Hindlimb muscle (tissue), 1 donor: ENCODE data around the gene GNRH2. TPM values are rescaled to one million over a fixed set of nuclear protein-coding genes. Genes with fewer than 3 reads are reported as not detected.
"Not testable (repeated sequence)": the region's sequence is repeated elsewhere in the genome, so short reads cannot be mapped to it uniquely, and the experiment has no call there.

Experiments used
- DNase-seq: peaks from one replicate; pipeline ENCODE4 v3.0.0-alpha.2; 2013
- polyA plus RNA-seq: library from polyadenylated mRNA; unstranded; fragments of 120-200 nt; gene quantifications from one replicate; pipeline ENCODE4 v1.2.1, GENCODE V29; 2013; ENCODE audit not compliant: insufficient read length

The GNRH2 gene, protein sequence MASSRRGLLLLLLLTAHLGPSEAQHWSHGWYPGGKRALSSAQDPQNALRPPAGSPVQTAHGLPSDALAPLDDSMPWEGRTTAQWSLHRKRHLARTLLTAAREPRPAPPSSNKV
- 0.35 TPM for polyA plus RNA-seq

DNA sequence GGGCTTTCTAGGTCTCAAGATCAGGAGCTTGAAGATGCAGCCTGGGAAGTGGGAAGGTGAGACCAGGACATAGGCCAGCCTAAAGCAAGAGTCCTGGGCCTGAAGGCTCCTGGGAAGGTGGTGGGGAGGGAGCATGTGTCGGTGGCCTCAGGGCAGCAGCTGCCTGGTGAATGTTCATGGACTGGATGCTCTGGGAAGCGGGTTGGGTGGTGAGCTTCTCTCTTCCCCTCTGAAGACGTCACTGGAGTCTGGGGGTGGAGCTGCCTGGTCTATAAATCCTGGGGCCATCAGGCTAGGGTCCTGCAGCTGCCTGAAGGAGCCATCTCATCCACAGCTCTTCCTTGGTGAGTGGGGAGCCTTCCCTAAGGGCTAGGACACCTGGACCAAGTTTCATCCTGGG is at the start of gene GNRH2:
TSS of gene GNRH2 (plus strand) at position 301 of the 400 bp plus-strand sequence. CDS start 793 bp downstream, outside the sequence.
- no peak for DNase-seq

- no peak for DNase-seq
Measured at GRCh38 chr20:2995796-2996195, 47.6 kb upstream of the GNRH2 start.

DNA sequence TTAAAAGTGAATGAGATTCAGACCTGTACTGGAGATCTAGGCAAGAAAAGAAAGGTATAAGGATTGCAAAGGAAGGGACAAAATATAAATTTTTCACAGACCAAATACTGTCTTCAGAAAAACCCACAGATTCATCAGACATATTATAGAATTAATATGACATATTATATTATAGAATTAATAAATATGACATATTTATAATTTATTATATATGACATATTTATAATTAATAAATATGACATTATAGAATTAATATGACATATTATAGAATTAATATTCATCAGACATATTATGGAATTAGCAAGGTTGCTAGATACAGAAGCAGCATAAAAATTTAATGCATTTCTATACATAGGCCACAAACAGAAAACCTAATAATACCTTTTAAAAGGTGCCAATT is 44.7 kb upstream of the GNRH2 start:
- DNase-seq = no peak

- no peak for DNase-seq
Measured at GRCh38 chr20:3000852-3001523, 42.4 kb upstream of the GNRH2 start.

- no peak for DNase-seq
Measured at GRCh38 chr20:3003416-3003815, 40.0 kb upstream of the GNRH2 start.

DNA sequence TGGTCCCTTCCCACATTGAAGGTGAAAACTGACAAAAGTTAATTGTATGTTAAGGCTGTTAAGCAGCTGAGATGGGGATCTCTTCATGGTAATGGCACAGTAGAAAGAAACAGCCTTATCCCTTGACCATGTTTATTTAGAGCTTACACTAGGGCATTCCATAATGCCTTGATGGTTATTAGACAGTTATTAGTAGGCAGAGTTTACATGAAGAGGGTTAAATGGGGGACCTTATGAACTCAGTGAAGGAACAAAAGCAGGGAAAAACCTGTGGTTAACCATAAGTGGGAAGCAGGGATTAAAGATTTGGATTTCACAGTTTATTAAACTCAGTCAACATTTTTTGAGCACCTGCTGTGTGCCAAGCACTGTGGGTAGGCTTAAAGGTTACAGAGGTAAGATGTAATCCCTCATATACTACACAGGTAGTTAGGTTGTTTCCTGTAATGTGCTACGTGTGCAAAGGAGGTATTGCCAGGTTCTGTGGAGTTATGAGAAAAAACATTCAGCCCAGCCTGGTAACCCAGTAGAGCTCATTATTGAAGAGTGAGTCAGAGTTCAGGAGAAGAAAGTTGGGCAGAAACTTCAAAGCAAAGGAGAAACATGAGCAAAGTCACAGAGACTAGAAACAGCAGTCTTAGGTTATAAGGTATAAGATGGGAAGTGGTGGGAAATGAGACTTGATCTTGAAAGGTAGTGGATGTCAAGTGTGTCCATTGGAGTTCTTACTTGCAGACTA is 32.3 kb upstream of the GNRH2 start:
- DNase-seq = no peak

- DNase-seq = no peak
Measured at GRCh38 chr20:3011752-3012151, 31.7 kb upstream of the GNRH2 start.

- DNase-seq = no peak
Measured at GRCh38 chr20:3013771-3014170, 29.7 kb upstream of the GNRH2 start.

DNA sequence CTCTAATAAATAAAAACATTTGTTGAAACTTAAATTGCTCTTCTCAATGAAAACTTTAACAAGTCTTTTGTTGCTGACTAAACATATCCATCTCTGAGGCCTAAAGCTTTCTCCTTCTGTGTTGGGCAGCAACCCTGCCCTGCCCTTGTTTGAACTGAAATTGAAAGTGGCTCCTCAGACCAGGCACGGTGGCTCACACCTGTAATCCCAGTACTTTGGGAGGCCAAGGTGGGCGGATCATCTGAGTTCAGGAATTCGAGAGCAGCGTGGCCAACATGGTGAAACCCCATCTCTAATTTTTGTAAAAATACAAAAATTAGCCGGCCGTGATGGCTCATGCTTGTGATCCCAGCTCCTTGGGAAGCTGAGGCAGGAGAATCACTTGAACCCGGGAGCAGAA is 29.2 kb upstream of the GNRH2 start:
- no peak for DNase-seq

GRCh38 chr20:3014662-3015061 is 28.8 kb upstream of the GNRH2 start:
- DNase-seq = no peak

DNA sequence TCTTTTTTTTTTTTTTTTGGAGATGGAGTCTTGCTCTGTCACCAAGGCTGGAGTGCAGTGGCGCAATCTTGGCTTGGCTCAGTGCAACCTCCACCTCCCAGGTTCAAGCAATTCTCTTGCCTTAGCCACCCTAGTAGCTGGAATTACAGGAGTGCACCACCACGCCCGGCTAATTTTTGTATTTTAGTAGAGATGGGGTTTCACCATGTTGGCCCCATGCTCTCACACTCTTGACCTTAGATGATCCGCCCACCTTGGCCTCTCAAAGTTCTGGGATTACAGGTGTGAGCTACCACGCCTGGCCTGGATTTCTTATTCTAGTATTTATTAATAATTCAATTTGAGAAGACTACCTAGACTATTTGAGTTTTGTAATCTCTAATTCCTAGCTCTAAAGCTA is 28.1 kb upstream of the GNRH2 start:
- DNase-seq = not testable (repeated sequence)

- DNase-seq = no peak
Measured at GRCh38 chr20:3021327-3021726, 22.1 kb upstream of the GNRH2 start.

DNA sequence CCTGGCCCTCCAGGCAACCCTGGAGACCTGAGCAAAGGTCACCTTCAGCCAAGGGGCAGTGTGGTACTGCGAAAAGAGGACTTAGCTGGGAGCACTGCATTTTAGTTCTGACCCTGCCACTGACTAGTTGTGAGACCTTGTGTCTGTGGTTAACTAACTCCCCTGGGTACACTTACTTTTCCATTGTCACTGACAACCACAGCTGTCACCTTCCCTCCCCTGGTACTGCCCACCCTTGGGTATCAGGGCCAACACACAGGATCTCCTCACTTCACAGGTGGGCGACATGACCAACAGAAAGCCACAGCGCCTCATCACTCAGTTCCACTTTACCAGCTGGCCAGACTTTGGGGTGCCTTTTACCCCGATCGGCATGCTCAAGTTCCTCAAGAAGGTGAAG is 21.6 kb upstream of the GNRH2 start:
- DNase-seq = no peak

- DNase-seq = not testable (repeated sequence)
Measured at GRCh38 chr20:3022559-3023490, 20.6 kb upstream of the GNRH2 start.

DNA sequence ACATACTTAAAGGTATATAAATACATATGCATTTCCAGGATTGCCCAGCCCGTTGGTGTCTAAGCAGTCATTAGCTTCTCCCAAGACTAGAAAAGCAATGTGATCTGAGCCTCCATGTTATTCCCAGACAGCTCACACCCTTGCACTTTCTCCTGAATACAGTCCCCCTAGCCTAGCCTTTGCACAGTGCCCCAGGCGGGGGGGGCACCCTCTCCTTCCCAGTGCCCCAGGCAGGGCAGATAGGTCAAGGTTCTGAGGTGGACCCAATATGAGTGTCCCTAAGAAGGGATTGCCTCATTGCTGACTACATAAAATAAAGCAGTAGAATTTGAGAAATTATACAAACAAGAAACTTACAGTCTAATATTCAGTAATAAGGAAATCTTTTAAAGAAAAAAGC is 15.4 kb upstream of the GNRH2 start:
- DNase-seq = no peak

DNA sequence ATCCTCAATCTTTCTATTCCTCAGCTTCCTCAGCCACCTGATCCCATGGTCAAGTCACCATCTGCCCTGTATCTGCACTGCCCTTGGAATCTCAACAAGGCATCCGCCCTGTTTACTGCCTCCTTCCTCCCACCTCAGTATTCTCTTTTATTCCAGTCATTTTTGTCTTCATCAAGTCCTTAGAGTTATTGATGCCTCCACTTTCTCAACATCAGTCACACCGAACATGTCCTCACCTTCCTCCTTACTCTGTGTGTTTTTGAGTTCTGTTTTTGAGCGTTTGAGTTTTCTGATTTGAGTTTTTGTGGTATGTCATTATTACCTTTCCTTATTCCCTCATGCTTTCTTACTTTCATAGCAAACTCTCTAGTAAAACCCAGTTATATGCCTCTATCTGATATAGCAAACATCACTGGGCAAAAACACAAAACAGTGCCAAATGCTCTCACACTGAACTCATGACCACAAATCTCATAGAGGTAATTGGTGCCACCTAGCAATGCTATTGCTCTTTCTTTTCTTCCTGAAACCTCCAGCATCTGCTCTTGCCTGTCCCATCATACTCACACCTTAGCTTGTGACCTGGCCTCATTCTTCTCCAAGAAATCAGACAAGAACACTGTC is 11.8 kb upstream of the GNRH2 start:
- no peak for DNase-seq

DNA sequence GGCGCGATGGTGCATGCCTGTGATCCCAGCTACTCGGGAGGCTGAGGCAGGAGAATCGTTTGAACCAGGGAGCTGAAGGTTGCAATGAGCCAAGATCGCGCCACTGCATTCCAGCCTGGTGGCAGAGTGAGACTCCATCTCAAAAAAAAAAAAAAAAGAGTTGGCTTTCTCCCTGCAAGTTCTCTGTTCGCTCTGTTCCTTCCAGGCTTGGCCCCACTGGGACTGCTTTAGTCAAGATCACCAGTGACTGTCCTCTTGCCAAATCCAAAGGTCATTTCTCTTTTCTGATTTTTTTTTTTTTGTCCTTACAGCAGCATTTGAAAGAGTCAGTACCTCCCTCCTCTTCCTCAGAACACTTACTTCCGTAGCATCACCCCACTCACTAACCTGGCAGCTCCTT is 10.8 kb upstream of the GNRH2 start:
- no peak for DNase-seq

DNA sequence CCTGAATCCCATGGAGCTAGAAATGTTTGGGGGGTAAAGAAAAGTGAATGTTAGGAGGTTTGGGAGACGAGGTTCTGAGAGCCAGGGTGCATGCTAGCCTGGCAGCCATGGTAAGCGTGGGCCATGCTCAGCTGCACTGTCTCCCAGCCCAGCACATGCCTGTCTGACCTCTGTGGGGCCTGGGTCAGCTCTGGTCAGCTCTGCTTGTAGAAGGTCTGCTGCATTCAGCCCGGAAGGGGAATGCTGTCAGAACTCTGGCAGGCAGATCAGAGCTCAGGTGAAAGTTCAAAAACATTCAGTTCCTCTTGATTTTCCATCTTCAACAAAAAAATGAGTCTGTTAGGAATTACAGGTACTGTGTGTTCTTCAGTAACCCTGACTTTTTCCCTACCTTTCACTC is 5.8 kb upstream of the GNRH2 start:
- DNase-seq = no peak

DNA sequence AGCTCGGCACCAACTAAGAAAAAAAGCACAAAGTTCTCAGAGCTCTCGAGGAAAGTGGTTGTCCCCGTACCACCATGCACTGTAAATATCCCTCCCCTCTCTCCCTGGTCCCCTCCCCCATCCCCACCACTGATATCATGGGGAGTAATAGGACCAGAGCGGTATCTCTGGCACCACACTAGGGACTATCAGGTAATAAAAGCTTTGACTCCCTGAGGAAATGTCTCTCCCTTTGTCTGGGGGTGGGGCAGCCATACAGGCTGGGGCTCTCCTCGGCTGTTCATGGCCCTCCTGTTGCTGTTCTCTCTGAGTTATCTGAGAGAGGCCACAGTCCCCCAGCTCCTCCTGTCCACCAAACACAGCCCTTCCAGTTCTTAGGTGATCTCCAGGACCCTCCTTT is 5.0 kb upstream of the GNRH2 start:
- DNase-seq = no peak

GRCh38 chr20:3039426-3039825 is 4.0 kb upstream of the GNRH2 start:
- DNase-seq = no peak

DNA sequence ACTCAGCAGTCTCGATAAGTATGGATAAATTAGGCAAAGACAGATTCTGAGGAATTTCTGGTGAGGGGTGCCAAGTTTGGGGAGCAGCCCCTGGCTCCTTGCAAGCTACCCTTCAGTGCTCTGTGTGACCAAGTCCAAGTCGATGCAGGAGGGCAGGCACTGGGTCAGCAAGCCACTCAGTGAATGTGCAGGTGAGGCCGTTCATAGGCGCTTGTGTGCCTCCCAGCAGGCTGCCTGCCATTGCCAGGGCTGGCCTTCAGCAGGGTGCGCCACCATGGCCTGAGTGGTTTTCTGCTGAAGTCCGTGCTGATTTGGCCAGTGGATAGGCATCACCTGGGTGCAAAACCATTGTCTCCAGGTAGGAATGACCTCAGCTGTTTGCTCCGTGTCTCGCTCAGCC is 3.3 kb upstream of the GNRH2 start:
- no peak for DNase-seq

DNA sequence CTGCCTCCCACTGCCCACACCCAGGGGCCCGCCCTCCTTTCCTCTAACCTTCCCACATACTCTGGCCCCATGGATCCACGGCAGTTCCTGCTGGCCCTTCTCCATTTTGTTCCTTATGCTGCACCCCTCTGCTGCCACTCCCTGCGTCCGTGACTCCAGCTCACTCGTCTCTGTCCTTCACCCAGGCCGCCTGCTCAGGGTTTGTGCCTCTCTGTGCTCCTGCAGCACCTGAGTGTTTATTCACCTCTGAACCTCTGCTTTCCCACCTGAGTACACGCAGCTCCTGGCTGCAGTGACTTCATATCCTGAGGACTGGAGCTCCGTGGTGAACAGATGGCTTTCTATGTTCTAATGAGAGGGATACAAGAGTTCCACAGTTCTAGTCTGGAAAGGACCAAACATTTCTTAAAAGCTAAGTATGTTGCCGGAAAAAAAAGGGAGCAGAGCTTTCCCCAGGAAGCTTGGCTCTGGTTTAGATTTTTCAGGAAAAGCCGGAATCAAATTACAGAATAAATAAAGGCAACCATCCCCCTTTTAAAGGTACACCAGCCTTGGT is 1.5 kb upstream of the GNRH2 start:
- DNase-seq = no peak
